H1 (cell line): ENCODE measurements around the gene TIAL1. TPM values are rescaled to one million over a fixed set of nuclear protein-coding genes. Genes with fewer than 3 reads are reported as not detected.

Source experiments
- CHD7 ChIP-seq: fragments of 300-600 bp; sonication (generic); IDR thresholded peaks from 2 replicates; pipeline ENCODE4 v1.7.1; 2012; ENCODE audit warnings: low read length, moderate library complexity, mild to moderate bottlenecking, inconsistent platforms; ENCODE audit not compliant: insufficient replicate concordance
- TBP ChIP-seq: IDR thresholded peaks from 2 replicates; pipeline ENCODE4 v1.6.1; 2011; ENCODE audit warnings: low read depth, low read length, improper control_type of control experiment
- polyA plus RNA-seq, 7 experiments: library from polyadenylated mRNA; depleted of rRNA in 3 of 7; stranded (reverse) in 5 of 7; unstranded in 2 of 7; fragments of >200 nt in 5 of 7; fragments of 200-250 nt in 2 of 7; gene quantifications; 1 replicate in 5 of 7; 2 replicates in 1 of 7; 4 replicates in 1 of 7; pipeline versions ENCODE4 v1.2.1 to v1.2.3, GENCODE V29; 2011 to 2013; ENCODE audit warnings: missing spikeins in 2 of 7, mixed read lengths in 2 of 7
- total RNA-seq: library from RNA; stranded (reverse); fragmentation: NEBNext Ultra II Directional; extraction: Animal tissue kit (Norgen Biotek cat#: 25700); gene quantifications from 2 replicates; pipeline ENCODE4 v1.2.1, GENCODE V29; 2021

The TIAL1 gene
- total and polyA plus RNA-seq, 2 of the 8 experiments (the other 6 are each of a cell fraction or from before 2014, with no cell fraction given), result 50.4 to 166 TPM

DNA sequence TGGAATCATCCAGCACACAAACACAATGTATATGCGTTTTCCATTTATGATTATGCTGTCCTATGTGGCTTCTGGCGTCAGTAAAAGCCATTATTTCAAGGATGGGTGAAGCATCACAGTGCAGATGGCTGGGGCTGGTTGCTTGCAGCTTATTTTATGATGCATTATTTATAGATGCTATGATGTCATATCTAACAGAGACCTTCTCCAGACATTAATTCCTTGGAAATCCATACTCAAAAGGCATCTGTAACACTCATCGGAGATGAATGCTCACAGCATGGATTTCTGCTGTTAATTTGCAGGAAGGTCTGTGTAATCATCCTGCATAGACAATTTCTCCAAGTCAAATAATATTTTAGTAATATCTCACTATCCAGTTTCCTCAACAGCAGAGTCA lies 61.5 kb downstream of the TIAL1 start (continued):
- TF ChIP-seq CHD7 (no peak), TBP (no peak)
